Measurements from ENCODE around the gene KYAT1.

DNA sequence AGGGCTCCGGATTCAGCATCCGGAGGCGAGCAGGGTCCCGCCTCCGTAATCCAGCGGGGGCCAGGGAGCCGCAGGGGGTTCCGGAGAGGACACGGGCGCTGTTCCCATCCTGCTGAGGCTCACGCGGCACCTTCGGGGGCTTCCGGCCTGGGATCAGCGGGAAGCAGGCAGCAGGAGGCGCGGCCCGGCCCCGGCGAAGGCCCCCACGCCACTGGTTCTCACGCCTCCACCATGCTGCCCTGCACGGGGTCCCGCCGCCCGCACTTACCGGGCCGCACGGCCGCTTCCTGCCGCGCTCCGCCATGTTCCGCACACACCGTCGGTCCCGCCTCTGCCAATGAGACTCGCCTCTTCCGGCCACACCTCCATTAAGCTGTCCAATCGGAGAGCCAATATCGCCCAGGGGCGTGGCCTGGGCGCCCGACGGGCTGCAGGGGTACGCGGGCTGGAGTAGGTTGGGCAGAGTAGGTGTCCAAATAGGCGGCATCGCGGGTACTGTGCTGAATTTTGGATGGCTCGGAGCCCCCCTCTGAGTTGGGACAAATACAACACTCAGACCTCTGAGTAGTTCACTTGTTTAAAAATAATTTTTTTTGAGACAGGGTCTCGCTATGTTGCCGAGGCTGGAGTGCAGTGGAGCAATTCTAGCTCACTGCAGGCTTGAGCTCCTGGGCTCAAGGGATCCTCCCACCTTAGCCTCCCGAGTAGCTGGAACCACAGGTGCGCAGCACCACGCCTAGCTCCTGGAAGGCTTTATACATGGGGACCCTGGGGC is 52.1 kb downstream of the KYAT1 start, which contains the start of gene SPOUT1:
- TF ChIP-seq, protein P1, sequence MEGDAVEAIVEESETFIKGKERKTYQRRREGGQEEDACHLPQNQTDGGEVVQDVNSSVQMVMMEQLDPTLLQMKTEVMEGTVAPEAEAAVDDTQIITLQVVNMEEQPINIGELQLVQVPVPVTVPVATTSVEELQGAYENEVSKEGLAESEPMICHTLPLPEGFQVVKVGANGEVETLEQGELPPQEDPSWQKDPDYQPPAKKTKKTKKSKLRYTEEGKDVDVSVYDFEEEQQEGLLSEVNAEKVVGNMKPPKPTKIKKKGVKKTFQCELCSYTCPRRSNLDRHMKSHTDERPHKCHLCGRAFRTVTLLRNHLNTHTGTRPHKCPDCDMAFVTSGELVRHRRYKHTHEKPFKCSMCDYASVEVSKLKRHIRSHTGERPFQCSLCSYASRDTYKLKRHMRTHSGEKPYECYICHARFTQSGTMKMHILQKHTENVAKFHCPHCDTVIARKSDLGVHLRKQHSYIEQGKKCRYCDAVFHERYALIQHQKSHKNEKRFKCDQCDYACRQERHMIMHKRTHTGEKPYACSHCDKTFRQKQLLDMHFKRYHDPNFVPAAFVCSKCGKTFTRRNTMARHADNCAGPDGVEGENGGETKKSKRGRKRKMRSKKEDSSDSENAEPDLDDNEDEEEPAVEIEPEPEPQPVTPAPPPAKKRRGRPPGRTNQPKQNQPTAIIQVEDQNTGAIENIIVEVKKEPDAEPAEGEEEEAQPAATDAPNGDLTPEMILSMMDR (conservative IDR thresholded peaks at IDR 0.05), result no peak
- TF ChIP-seq EZH2 (IDR thresholded peaks at IDR 0.05; ENCODE audit: low read depth), result no peak

Data from PC-9 (cell line).